ENCODE data around the gene SMARCD3. TPM values are rescaled to one million over a fixed set of nuclear protein-coding genes. Genes with fewer than 3 reads are reported as not detected.
A peak's percentile ranks its signal among the peaks of the same experiment; 100 is the strongest.

The SMARCD3 gene
- total RNA-seq, 2 experiments from 2014 or later, result 11.8 to 14.8 TPM

DNA sequence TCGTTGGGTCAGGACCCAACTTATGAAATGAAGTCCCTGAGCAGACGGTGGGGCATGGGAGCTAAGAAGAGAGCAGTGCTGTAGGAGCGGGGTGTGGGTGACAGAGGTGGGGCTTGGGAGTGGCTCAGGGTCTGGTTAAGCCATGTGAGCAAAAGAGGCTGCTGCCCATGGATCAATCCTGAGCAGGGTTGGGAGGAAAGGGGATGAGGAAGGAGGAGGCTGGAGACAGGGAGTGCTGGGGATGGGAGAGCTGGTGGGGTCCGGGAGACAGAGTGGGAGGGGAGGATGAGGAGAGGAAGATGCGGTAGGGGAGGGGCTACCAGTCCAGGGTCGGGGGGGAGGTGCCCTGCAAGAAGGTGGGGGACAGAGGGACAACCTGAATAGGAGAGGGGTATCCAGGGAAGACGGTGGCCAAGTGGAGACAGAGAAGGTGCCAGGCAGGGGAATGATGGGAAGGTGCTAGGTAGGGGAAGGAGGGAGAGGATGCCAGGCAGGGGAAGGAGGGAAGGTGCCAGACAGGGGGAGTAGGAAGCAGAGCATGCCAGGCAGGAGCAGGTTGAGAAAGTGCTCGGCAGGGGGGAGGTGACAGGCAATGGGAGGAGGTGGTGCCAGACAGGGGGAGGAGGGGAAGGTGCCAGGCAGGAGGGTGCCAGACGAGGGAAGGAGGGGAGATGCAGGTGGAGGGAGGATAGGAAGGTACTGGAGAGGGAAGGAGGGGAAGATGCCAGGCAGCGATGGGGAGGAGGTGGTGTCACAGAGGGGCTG is 27.5 kb upstream of the SMARCD3 start:
- TF ChIP-seq, protein P1, sequence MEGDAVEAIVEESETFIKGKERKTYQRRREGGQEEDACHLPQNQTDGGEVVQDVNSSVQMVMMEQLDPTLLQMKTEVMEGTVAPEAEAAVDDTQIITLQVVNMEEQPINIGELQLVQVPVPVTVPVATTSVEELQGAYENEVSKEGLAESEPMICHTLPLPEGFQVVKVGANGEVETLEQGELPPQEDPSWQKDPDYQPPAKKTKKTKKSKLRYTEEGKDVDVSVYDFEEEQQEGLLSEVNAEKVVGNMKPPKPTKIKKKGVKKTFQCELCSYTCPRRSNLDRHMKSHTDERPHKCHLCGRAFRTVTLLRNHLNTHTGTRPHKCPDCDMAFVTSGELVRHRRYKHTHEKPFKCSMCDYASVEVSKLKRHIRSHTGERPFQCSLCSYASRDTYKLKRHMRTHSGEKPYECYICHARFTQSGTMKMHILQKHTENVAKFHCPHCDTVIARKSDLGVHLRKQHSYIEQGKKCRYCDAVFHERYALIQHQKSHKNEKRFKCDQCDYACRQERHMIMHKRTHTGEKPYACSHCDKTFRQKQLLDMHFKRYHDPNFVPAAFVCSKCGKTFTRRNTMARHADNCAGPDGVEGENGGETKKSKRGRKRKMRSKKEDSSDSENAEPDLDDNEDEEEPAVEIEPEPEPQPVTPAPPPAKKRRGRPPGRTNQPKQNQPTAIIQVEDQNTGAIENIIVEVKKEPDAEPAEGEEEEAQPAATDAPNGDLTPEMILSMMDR (IDR thresholded peaks at IDR 0.05), result no peak
- intact Hi-C loops (cut with DNase I, micrococcal nuclease), result no loop called here
- H3K4me3 ChIP-seq (ENCODE audit: low read length), result peak overlapping the region; percentile 58
- no peak overlapping the region for H3K27ac Mint-ChIP-seq
- DNase-seq, result peak in 4 of 14 experiments; percentile 13 to 46 (median 24)
- H3K9me3 ChIP-seq (ENCODE audit: control insufficient read depth in 1 of 2, insufficient read depth in 1 of 2, low read length in 2 of 2), result no peaks in the 10 kb centered on the region
- H3K4me3 Mint-ChIP-seq, result peak overlapping the region; percentile 65
- H3K9me3 Mint-ChIP-seq, result no peaks in the 10 kb centered on the region
- H3K27ac ChIP-seq (ENCODE audit: low read depth in 1 of 2, low read length in 2 of 2), result no peak overlapping the region
- H3K36me3 ChIP-seq (ENCODE audit: insufficient read depth, low read length), result no peaks in the 10 kb centered on the region
- POLR2A ChIA-PET, result no interaction called here
- H3K27me3 Mint-ChIP-seq, result peaks cover 16% of the 10 kb centered on the region
- H3K4me1 Mint-ChIP-seq (ENCODE audit: low read depth), result peaks cover 49% of the 10 kb centered on the region
- H3K36me3 Mint-ChIP-seq (ENCODE audit: low read depth), result no peaks in the 10 kb centered on the region
- peaks cover 45% of the 10 kb centered on the region for H3K4me1 ChIP-seq (ENCODE audit: insufficient read depth, low read length)
- CTCF ChIA-PET, result no interaction called here
- no peaks in the 10 kb centered on the region for H3K27me3 ChIP-seq (ENCODE audit: control insufficient read depth in 1 of 2, insufficient read depth in 2 of 2, low read length in 2 of 2)
- ATAC-seq (ENCODE audit: poor library complexity), result no peak

DNA sequence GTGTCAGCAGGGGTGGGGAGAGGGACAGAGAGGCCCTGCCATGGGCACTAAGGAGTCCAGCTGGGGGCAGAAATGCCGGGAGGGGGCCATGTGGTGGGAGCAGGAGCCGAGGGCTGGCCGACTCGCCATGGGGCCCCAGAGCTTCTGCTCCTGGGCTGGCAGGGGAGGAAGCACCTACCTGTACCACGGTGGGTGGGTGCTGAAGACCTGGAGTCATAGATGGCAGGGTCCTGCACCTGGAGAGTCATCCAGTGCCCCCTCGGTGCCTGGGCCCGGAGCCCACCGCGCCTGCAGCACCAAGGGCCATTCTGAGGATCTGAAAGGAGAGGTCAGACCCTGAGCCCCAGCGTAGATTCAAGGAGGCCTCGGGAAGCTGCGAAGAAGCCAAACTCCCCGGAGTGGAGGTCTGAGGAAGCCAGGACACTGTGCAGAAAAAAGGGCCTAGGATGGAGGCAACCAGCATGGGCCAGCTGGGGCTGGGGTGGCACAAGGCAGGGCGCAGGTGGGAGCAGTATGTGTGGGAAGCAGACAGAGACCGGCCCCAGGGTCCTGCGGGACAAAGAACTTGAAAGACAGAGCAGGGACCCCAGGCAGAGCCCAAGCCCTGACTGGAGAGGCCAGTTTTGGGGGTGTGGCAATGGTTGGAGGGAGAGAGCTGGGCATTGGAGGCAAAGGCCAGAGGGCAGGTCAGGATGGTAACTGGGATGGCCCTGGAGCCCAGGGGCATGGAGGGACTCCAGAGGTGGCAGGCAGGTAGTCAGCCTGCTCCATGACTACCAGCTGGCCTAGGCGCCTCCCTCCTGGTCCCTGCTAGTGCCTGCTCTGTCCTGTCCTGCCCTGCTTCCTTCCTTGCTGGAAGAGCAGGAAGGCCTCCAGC is 26.7 kb upstream of the SMARCD3 start:
- H3K27me3 Mint-ChIP-seq, result peaks cover 8% of the 10 kb centered on the region
- H3K9me3 Mint-ChIP-seq, result no peaks in the 10 kb centered on the region
- ChIA-PET POLR2A (no interaction called here), CTCF (no interaction called here)
- H3K36me3 Mint-ChIP-seq (ENCODE audit: low read depth), result no peaks in the 10 kb centered on the region
- peak overlapping the region; percentile 44 for H3K27ac Mint-ChIP-seq
- no peak for DNase-seq
- Histone ChIP-seq H3K9me3 (ENCODE audit: control insufficient read depth in 1 of 2, insufficient read depth in 1 of 2, low read length in 2 of 2) (no peaks in the 10 kb centered on the region), H3K36me3 (ENCODE audit: insufficient read depth, low read length) (no peaks in the 10 kb centered on the region), H3K27me3 (ENCODE audit: control insufficient read depth in 1 of 2, insufficient read depth in 2 of 2, low read length in 2 of 2) (no peaks in the 10 kb centered on the region), H3K4me3 (ENCODE audit: low read length) (no peak overlapping the region), H3K27ac (ENCODE audit: low read depth in 1 of 2, low read length in 2 of 2) (no peak overlapping the region), H3K4me1 (ENCODE audit: insufficient read depth, low read length) (peaks cover 45% of the 10 kb centered on the region)
- H3K4me3 Mint-ChIP-seq, result peak overlapping the region; percentile 86
- ATAC-seq (ENCODE audit: poor library complexity), result no peak
- peaks cover 49% of the 10 kb centered on the region for H3K4me1 Mint-ChIP-seq (ENCODE audit: low read depth)
- intact Hi-C loops (cut with DNase I, micrococcal nuclease), result no loop called here
- TF ChIP-seq, protein P1 (IDR thresholded peaks at IDR 0.05), result no peak

DNA sequence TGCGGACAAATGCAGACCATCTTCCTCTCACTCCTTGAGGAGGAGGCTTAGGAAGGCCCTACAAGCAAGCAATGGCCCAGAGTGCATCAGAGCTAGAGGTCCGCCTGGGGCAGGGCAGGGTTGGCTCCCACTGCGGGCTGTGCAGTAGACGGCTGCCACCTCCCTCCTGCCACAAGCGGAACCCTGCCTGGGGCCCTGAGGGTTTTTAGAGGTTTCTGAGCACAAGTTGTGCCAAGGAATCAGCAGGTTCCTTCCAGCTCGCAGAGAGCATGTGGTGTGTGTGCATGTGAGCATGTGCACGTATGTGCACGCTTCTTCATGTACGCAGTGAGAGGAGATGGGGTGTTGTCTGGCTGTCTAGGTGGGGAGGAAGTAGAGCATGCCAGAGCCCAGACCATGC is 25.9 kb upstream of the SMARCD3 start:
- peak overlapping the region; percentile 44 for H3K27ac Mint-ChIP-seq
- CTCF ChIA-PET, result no interaction called here
- peaks cover 49% of the 10 kb centered on the region for H3K4me1 Mint-ChIP-seq (ENCODE audit: low read depth)
- Histone ChIP-seq H3K27ac (ENCODE audit: low read depth in 1 of 2, low read length in 2 of 2) (no peak overlapping the region), H3K27me3 (ENCODE audit: control insufficient read depth in 1 of 2, insufficient read depth in 2 of 2, low read length in 2 of 2) (no peaks in the 10 kb centered on the region), H3K4me1 (ENCODE audit: insufficient read depth, low read length) (peaks cover 45% of the 10 kb centered on the region), H3K9me3 (ENCODE audit: control insufficient read depth in 1 of 2, insufficient read depth in 1 of 2, low read length in 2 of 2) (no peaks in the 10 kb centered on the region), H3K4me3 (ENCODE audit: low read length) (no peak overlapping the region), H3K36me3 (ENCODE audit: insufficient read depth, low read length) (no peaks in the 10 kb centered on the region)
- POLR2A ChIA-PET, result no interaction called here
- DNase-seq (no peak), ATAC-seq (ENCODE audit: poor library complexity) (no peak)
- no peaks in the 10 kb centered on the region for H3K9me3 Mint-ChIP-seq
- TF ChIP-seq, protein P1 (IDR thresholded peaks at IDR 0.05), result no peak
- intact Hi-C loops (cut with DNase I, micrococcal nuclease), result no loop called here
- H3K27me3 Mint-ChIP-seq, result peaks cover 3% of the 10 kb centered on the region
- no peaks in the 10 kb centered on the region for H3K36me3 Mint-ChIP-seq (ENCODE audit: low read depth)
- H3K4me3 Mint-ChIP-seq, result peak overlapping the region; percentile 86
